OCI-LY1 (cell line): ENCODE measurements around the gene CPTP.

Source experiments
- H2AFZ ChIP-seq: fragments of 200-600 bp; sonication (generic), shearing (Covaris generic); 2 replicates; pipeline ENCODE4 v1.6.0; 2014; ENCODE audit warnings: antibody characterized with exemption, mild to moderate bottlenecking, low read length
- H3F3A ChIP-seq: fragments of 200-600 bp; sonication (generic), shearing (Covaris generic); 2 replicates; pipeline ENCODE4 v1.6.0; 2014; ENCODE audit warnings: mild to moderate bottlenecking, antibody characterized with exemption, low read length, moderate library complexity; ENCODE audit not compliant: insufficient read depth
- H3K27ac ChIP-seq: fragments of 200-600 bp; sonication (generic); 2 replicates; pipeline ENCODE4 v1.5.1; 2014; ENCODE audit warnings: low read length, mixed run types, mild to moderate bottlenecking, low read depth; ENCODE audit not compliant: poor library complexity, severe bottlenecking
- H3K27me3 ChIP-seq: fragments of 200-600 bp; sonication (generic); 2 replicates; pipeline ENCODE4 v1.6.0; 2014; ENCODE audit warnings: antibody characterized with exemption, mild to moderate bottlenecking, low read length, moderate library complexity; ENCODE audit not compliant: insufficient read depth
- H3K36me3 ChIP-seq: fragments of 200-600 bp; sonication (generic); 2 replicates; pipeline ENCODE4 v1.6.1; 2014; ENCODE audit warnings: mild to moderate bottlenecking, antibody characterized with exemption, low read length, moderate library complexity, mixed read lengths; ENCODE audit not compliant: insufficient read depth
- H3K4me1 ChIP-seq: fragments of 200-600 bp; sonication (generic); 2 replicates; pipeline ENCODE4 v1.5.1; 2014; ENCODE audit warnings: mild to moderate bottlenecking, low read length, moderate library complexity; ENCODE audit not compliant: insufficient read depth, severe bottlenecking
- H3K4me2 ChIP-seq: fragments of 200-600 bp; sonication (generic), shearing (Covaris generic); 2 replicates; pipeline ENCODE4 v1.6.1; 2014; ENCODE audit warnings: low read length
- H3K4me3 ChIP-seq: fragments of 200-600 bp; sonication (generic); 2 replicates; pipeline ENCODE4 v1.5.1; 2014; ENCODE audit warnings: low read length, low read depth, mild to moderate bottlenecking, mixed read lengths; ENCODE audit not compliant: poor library complexity, severe bottlenecking
- H3K79me2 ChIP-seq: fragments of 200-600 bp; shearing (Covaris generic); 2 replicates; pipeline ENCODE4 v1.6.1; 2016; ENCODE audit warnings: mixed run types, low read length, mixed read lengths; ENCODE audit not compliant: insufficient read depth
- H3K9ac ChIP-seq: fragments of 200-600 bp; sonication (generic), shearing (Covaris generic); 2 replicates; pipeline ENCODE4 v1.6.1; 2014; ENCODE audit warnings: mild to moderate bottlenecking, low read length, mixed read lengths
- H3K9me2 ChIP-seq: fragments of 200-600 bp; sonication (generic), shearing (Covaris generic); 2 replicates; pipeline ENCODE4 v1.6.1; 2014; ENCODE audit warnings: low read depth, mild to moderate bottlenecking, low read length, mixed read lengths
- H3K9me3 ChIP-seq: fragments of 200-600 bp; shearing (Covaris generic); 2 replicates; pipeline ENCODE4 v1.6.1; 2014; ENCODE audit warnings: low read length, mixed read lengths
- H4K20me1 ChIP-seq: fragments of 200-600 bp; sonication (generic), shearing (Covaris generic); 2 replicates; pipeline ENCODE4 v1.6.0; 2016; ENCODE audit warnings: mild to moderate bottlenecking, low read length; ENCODE audit not compliant: insufficient read depth
- EZH2 ChIP-seq: fragments of 200-600 bp; sonication (generic), shearing (Covaris generic); IDR thresholded peaks from 2 replicates; pipeline ENCODE4 v1.8.0; 2017; ENCODE audit warnings: borderline replicate concordance, mixed run types, mild to moderate bottlenecking, antibody characterized with exemption, low read length, moderate library complexity, mixed read lengths
- TF ChIP-seq, protein P1 (sequence below): fragments of 200-600 bp; sonication (generic), shearing (Covaris generic); IDR thresholded peaks from 2 replicates; pipeline ENCODE4 v1.5.1; 2017; ENCODE audit warnings: mild to moderate bottlenecking, antibody characterized with exemption, low read length, moderate library complexity, mixed read lengths

CPTP gene

DNA sequence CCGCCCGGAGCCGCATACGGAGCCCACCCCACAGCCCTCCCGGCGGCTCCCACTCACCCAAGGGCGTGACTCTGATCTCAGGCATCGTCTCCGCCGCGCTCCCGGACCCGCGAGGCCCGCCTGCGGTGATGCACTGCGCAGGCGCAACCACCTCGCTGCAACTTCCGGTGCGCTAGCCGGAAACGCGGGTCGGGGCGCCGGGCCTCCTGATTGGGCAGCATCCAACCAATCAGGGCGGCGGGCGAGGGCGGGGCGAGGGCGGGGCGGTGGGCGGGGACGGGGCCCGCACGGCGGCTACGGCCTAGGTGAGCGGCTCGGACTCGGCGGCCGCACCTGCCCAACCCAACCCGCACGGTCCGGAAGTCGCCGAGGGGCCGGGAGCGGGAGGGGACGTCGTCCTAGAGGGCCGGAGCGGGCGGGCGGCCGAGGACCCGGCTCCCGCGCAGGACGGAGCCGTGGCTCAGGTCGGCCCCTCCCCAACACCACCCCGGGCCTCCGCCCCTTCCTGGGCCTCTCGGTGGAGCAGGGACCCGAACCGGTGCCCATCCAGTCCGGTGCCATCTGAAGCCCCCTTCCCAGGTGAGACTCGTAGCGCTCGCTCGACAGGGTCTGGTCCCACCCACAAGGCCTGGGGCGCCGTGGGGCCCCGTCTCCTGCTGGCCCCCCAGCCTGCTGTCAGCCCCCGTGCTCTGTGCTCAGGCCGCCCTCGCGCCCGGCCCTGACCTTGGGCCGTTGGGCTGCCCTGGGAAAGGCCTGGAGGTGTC is at the start of gene CPTP, which contains the start of gene INTS11:
TSS of gene CPTP (plus strand) at position 279 of the 764 bp plus-strand sequence. CDS start 2,109 bp downstream, outside the sequence.
TSS of gene INTS11 (minus strand) at position 137 of the 764 bp plus-strand sequence. CDS start at position 85, 52 bp downstream.
- Histone ChIP-seq H3K9me2 (no peaks in the 10 kb centered on the region), H3K9ac (peak within 1 kb of the TSS; percentile 96), H3K27me3 (no peaks in the 10 kb centered on the region), H4K20me1 (no peaks in the 10 kb centered on the region), H3K36me3 (peaks cover 22% of the 10 kb centered on the region; the same call in 1 of the 2 replicates), H3K9me3 (no peaks in the 10 kb centered on the region), H3K27ac (peak within 1 kb of the TSS; percentile 70), H3F3A (no peaks in the 10 kb centered on the region), H3K4me1 (peaks cover 26% of the 10 kb centered on the region), H2AFZ (no peak within 1 kb of the TSS), H3K79me2 (peaks cover 17% of the 10 kb centered on the region), H3K4me3 (peak within 1 kb of the TSS; percentile 86), H3K4me2 (peak within 1 kb of the TSS; percentile 90)
- TF ChIP-seq, protein P1, sequence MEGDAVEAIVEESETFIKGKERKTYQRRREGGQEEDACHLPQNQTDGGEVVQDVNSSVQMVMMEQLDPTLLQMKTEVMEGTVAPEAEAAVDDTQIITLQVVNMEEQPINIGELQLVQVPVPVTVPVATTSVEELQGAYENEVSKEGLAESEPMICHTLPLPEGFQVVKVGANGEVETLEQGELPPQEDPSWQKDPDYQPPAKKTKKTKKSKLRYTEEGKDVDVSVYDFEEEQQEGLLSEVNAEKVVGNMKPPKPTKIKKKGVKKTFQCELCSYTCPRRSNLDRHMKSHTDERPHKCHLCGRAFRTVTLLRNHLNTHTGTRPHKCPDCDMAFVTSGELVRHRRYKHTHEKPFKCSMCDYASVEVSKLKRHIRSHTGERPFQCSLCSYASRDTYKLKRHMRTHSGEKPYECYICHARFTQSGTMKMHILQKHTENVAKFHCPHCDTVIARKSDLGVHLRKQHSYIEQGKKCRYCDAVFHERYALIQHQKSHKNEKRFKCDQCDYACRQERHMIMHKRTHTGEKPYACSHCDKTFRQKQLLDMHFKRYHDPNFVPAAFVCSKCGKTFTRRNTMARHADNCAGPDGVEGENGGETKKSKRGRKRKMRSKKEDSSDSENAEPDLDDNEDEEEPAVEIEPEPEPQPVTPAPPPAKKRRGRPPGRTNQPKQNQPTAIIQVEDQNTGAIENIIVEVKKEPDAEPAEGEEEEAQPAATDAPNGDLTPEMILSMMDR = no peak
- no peak for TF ChIP-seq EZH2

DNA sequence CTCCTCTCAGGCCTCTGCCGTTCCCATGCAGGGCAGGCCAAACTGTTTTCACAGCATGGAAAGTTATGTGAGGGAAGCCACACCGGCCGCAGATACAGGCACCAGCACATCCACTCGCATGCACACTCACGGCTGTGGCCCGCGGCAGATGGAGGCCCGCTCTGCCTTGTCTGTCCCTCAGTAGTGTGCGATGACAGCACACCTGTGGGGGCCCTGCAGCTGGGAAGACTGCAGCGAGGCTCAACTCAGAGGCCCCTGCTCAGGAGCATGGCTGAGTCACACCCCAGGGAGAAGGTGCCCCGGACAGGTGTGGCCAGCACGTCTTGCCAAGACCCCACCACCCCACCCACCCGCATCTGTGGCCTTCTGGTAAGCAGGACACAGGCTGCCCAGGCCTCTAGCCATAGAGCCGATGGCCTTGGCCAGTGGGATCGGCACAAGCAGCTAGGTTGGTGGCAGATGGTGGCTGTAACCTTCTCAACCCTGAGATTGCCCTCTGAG is 49.6 kb upstream of the CPTP start:
- Histone ChIP-seq H3K9me3 (peaks cover 3% of the 10 kb centered on the region; the same call in 1 of the 2 replicates), H3K9me2 (no peaks in the 10 kb centered on the region), H3K27ac (no peak overlapping the region), H3K79me2 (peaks cover 32% of the 10 kb centered on the region), H3K9ac (no peak overlapping the region), H3K27me3 (no peaks in the 10 kb centered on the region), H2AFZ (no peak overlapping the region), H3K4me3 (no peak overlapping the region), H4K20me1 (no peaks in the 10 kb centered on the region), H3K36me3 (peaks cover 14% of the 10 kb centered on the region), H3K4me1 (peaks cover 28% of the 10 kb centered on the region), H3K4me2 (no peak overlapping the region; the same call in 1 of the 2 replicates), H3F3A (no peaks in the 10 kb centered on the region)
- TF ChIP-seq EZH2 = no peak
- TF ChIP-seq, protein P1 = no peak

DNA sequence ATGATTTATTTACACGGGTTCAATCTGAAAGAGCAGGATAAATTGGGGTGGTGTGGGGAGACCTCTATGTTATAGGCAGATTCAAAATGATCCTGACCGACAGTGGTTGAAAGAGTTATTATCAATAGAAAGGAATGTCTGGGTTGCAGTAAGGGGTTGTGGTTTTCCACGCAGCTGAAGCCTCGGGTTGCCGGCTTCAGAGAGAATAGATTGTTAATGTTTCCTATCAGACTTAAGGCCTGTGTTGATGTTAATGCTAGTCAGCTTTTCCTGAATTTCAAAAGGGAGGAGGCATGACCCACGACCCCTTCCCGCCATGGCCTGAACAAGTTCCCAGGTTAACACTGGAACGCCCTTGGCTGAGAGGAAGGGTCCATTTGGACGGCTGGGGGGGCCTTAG is 48.8 kb upstream of the CPTP start:
- no peak for TF ChIP-seq EZH2
- TF ChIP-seq, protein P1 = no peak
- Histone ChIP-seq H3K4me1 (peaks cover 27% of the 10 kb centered on the region), H3K79me2 (peaks cover 24% of the 10 kb centered on the region), H2AFZ (no peak overlapping the region), H3K27me3 (no peaks in the 10 kb centered on the region), H3K36me3 (peaks cover 14% of the 10 kb centered on the region), H3K27ac (no peak overlapping the region), H3K4me3 (no peak overlapping the region), H3K9me2 (no peaks in the 10 kb centered on the region), H3K9ac (no peak overlapping the region), H3K4me2 (no peak overlapping the region), H4K20me1 (no peaks in the 10 kb centered on the region), H3F3A (no peaks in the 10 kb centered on the region), H3K9me3 (peaks cover 3% of the 10 kb centered on the region; the same call in 1 of the 2 replicates)
